Neural progenitor cell (in vitro differentiated cells): ENCODE measurements around the gene RPL7L1. TPM values are rescaled to one million over a fixed set of nuclear protein-coding genes. Genes with fewer than 3 reads are reported as not detected.

ENCODE experiments used
- DNase-seq: peaks from one replicate; pipeline ENCODE4 v3.0.0-alpha.2; 2016; ENCODE audit warnings: low spot score
- H2AFZ ChIP-seq: fragments of 200-600 bp; sonication (generic); replicated peaks from 2 replicates; pipeline ENCODE4 v1.6.1; 2016; ENCODE audit warnings: antibody characterized with exemption
- H3F3A ChIP-seq: fragments of 200-600 bp; sonication (generic); 2 replicates; pipeline ENCODE4 v1.6.1; 2016; ENCODE audit warnings: antibody characterized with exemption, low read depth
- H3K27ac ChIP-seq: fragments of 200-600 bp; sonication (generic); 2 replicates; pipeline ENCODE4 v1.5.1; 2016; ENCODE audit warnings: mild to moderate bottlenecking
- H3K27me3 ChIP-seq: fragments of 200-600 bp; sonication (generic); 2 replicates; pipeline ENCODE4 v1.6.1; 2016; ENCODE audit warnings: mild to moderate bottlenecking, moderate library complexity
- H3K36me3 ChIP-seq: fragments of 200-600 bp; sonication (generic); 2 replicates; pipeline ENCODE4 v1.5.1; 2016
- H3K4me1 ChIP-seq: fragments of 200-600 bp; sonication (generic); 2 replicates; pipeline ENCODE4 v1.6.1; 2016; ENCODE audit warnings: mixed run types
- H3K4me2 ChIP-seq: fragments of 200-600 bp; sonication (generic); 2 replicates; pipeline ENCODE4 v1.6.1; 2016
- H3K4me3 ChIP-seq: fragments of 200-600 bp; sonication (generic); 2 replicates; pipeline ENCODE4 v1.5.1; 2016
- H3K79me2 ChIP-seq: fragments of 200-600 bp; sonication (generic); 2 replicates; pipeline ENCODE4 v1.6.1; 2016; ENCODE audit warnings: low read depth
- H3K9ac ChIP-seq: fragments of 200-600 bp; sonication (generic); 2 replicates; pipeline ENCODE4 v1.6.1; 2016
- H3K9me3 ChIP-seq: fragments of 200-600 bp; sonication (generic); 2 replicates; pipeline ENCODE4 v1.5.1; 2016; ENCODE audit warnings: low read depth
- H4K20me1 ChIP-seq: fragments of 200-600 bp; sonication (generic); 2 replicates; pipeline ENCODE4 v1.6.1; 2016; ENCODE audit warnings: low read depth
- H3K27ac Mint-ChIP-seq: 3 replicates; pipeline ENCODE4 v1.8.0; 2021; ENCODE audit warnings: mixed read lengths
- H3K27me3 Mint-ChIP-seq: 2 replicates; pipeline ENCODE4 v1.8.0; 2022; ENCODE audit warnings: low read depth, mild to moderate bottlenecking, inconsistent platforms, moderate library complexity, mixed read lengths; ENCODE audit not compliant: insufficient read depth
- H3K36me3 Mint-ChIP-seq: 3 replicates; pipeline ENCODE4 v1.8.0; 2021; ENCODE audit warnings: mixed read lengths
- H3K4me1 Mint-ChIP-seq: 3 replicates; pipeline ENCODE4 v1.8.0; 2021; ENCODE audit warnings: mixed read lengths
- H3K4me3 Mint-ChIP-seq: 3 replicates; pipeline ENCODE4 v1.8.0; 2021; ENCODE audit warnings: mild to moderate bottlenecking, moderate library complexity, mixed read lengths
- H3K9me3 Mint-ChIP-seq: 3 replicates; pipeline ENCODE4 v1.8.0; 2020; ENCODE audit warnings: mixed read lengths
- EZH2 ChIP-seq: fragments of 200-600 bp; sonication (generic); IDR thresholded peaks from 2 replicates; pipeline ENCODE4 v1.6.1; 2017; ENCODE audit warnings: antibody characterized with exemption, mild to moderate bottlenecking, moderate library complexity
- EZH2phosphoT487 ChIP-seq: fragments of 200-600 bp; sonication (generic); IDR thresholded peaks from 2 replicates; pipeline ENCODE4 v1.6.1; 2017; ENCODE audit warnings: antibody characterized with exemption
- total RNA-seq: library from RNA; depleted of rRNA; stranded (reverse); fragments of >200 nt; gene quantifications from 2 replicates; pipeline ENCODE4 v1.2.3, GENCODE V29; 2015; ENCODE audit warnings: low replicate concordance
- TF ChIP-seq, protein P1 (sequence below): fragments of 200-600 bp; sonication (generic); IDR thresholded peaks from 2 replicates; pipeline ENCODE4 v1.5.1; 2017; ENCODE audit warnings: antibody characterized with exemption, mild to moderate bottlenecking

RPL7L1 gene
- total RNA-seq, 1 donor from 2014 or later, result 106 TPM

GRCh38 chr6:42864602-42865001 is 14.8 kb upstream of the RPL7L1 start:
- TF ChIP-seq, protein P1, sequence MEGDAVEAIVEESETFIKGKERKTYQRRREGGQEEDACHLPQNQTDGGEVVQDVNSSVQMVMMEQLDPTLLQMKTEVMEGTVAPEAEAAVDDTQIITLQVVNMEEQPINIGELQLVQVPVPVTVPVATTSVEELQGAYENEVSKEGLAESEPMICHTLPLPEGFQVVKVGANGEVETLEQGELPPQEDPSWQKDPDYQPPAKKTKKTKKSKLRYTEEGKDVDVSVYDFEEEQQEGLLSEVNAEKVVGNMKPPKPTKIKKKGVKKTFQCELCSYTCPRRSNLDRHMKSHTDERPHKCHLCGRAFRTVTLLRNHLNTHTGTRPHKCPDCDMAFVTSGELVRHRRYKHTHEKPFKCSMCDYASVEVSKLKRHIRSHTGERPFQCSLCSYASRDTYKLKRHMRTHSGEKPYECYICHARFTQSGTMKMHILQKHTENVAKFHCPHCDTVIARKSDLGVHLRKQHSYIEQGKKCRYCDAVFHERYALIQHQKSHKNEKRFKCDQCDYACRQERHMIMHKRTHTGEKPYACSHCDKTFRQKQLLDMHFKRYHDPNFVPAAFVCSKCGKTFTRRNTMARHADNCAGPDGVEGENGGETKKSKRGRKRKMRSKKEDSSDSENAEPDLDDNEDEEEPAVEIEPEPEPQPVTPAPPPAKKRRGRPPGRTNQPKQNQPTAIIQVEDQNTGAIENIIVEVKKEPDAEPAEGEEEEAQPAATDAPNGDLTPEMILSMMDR, result no peak
- TF ChIP-seq EZH2phosphoT487 (no peak), EZH2 (no peak)
- Histone ChIP-seq H3K79me2 (no peaks in the 10 kb centered on the region), H4K20me1 (no peaks in the 10 kb centered on the region), H3F3A (no peaks in the 10 kb centered on the region), H3K9ac (no peak overlapping the region), H3K4me3 (no peak overlapping the region), H3K4me1 (no peaks in the 10 kb centered on the region), H3K9me3 (no peaks in the 10 kb centered on the region), H3K4me2 (no peak overlapping the region), H2AFZ (no peak overlapping the region), H3K27ac (no peak overlapping the region), H3K27me3 (no peaks in the 10 kb centered on the region), H3K36me3 (no peaks in the 10 kb centered on the region)
- no peak for DNase-seq
- peaks cover 17% of the 10 kb centered on the region for H3K36me3 Mint-ChIP-seq
- H3K4me1 Mint-ChIP-seq, result no peaks in the 10 kb centered on the region
- H3K9me3 Mint-ChIP-seq, result no peaks in the 10 kb centered on the region
- H3K27me3 Mint-ChIP-seq, result peaks cover 4% of the 10 kb centered on the region
- peak overlapping the region; percentile 13 for H3K27ac Mint-ChIP-seq
- H3K4me3 Mint-ChIP-seq, result no peak overlapping the region

DNA sequence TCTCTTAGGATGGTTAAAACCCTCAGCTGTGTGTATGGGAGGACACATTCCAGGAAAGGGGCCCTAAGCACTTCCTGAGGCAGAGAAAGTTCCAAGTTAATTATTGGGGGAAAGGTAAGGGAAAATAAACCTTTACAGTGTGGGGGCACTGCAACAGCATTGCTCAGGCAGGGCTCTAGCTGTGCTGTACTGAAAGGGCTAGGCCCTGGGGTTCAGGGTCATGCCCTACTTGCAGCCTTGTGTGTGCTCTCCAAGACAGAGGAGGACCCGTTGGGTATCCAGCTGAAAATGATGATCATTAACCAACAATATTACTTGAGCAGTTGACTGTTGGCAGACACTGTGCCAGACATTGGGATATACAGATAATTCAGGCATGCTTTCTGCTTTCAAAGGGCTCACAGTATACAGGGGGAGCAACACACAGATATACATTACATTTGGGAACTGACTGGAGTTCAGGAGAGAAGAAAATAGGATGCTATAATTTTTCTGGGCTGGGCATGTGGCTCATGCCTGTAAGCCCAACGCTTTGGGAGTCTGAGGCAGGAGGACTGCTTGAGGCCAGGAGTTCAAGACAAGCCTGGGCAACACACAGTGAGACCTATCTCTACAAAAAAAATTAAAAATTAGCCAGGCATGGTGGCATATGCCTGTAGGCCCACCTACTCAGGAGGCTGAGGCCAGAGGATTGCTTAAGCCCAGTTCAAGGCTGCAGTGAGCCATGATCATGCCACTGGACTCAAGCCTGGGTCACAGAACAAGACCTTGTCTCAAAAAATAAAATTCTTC is 9.1 kb upstream of the RPL7L1 start:
- TF ChIP-seq, protein P1, result no peak
- TF ChIP-seq EZH2phosphoT487 (no peak), EZH2 (no peak)
- Mint-ChIP-seq H3K4me3 (no peak overlapping the region), H3K4me1 (no peaks in the 10 kb centered on the region), H3K36me3 (no peaks in the 10 kb centered on the region), H3K27ac (no peak overlapping the region), H3K9me3 (no peaks in the 10 kb centered on the region), H3K27me3 (peaks cover 4% of the 10 kb centered on the region)
- Histone ChIP-seq H3K4me3 (no peak overlapping the region), H3K4me2 (no peak overlapping the region), H3K9ac (no peak overlapping the region), H3K36me3 (no peaks in the 10 kb centered on the region), H3K4me1 (no peaks in the 10 kb centered on the region), H4K20me1 (no peaks in the 10 kb centered on the region), H3K27me3 (no peaks in the 10 kb centered on the region), H3F3A (no peaks in the 10 kb centered on the region), H3K9me3 (no peaks in the 10 kb centered on the region), H3K27ac (no peak overlapping the region), H2AFZ (no peak overlapping the region), H3K79me2 (no peaks in the 10 kb centered on the region)
- DNase-seq, result no peak

DNA sequence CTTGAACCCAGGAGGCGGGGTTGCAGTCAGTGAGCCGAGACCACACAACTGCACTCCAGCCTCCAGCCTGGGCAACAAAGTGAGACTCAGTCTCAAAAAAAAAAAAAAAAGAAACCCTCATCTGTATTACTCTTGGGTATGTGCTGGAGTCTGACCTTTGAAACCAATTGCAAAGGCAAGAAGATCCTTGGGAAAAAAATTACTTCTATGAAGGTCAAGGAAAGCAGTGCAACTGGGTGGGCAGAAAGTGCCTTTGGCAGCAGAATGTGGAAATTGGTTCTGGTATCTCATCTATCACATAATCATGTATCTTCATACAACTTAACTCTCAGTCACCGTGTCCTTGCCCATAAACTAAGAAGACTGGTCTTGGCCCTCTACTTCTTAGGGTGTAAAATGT is 7.7 kb upstream of the RPL7L1 start:
- Mint-ChIP-seq H3K9me3 (no peaks in the 10 kb centered on the region), H3K4me1 (no peaks in the 10 kb centered on the region), H3K36me3 (no peaks in the 10 kb centered on the region), H3K27ac (no peak overlapping the region), H3K27me3 (peaks cover 4% of the 10 kb centered on the region), H3K4me3 (no peak overlapping the region)
- Histone ChIP-seq H3K4me3 (no peak overlapping the region), H2AFZ (no peak overlapping the region), H3K27ac (no peak overlapping the region), H3K4me2 (no peak overlapping the region), H3K36me3 (no peaks in the 10 kb centered on the region), H3K79me2 (no peaks in the 10 kb centered on the region), H3K27me3 (no peaks in the 10 kb centered on the region), H3K4me1 (no peaks in the 10 kb centered on the region), H4K20me1 (no peaks in the 10 kb centered on the region), H3K9me3 (no peaks in the 10 kb centered on the region), H3F3A (no peaks in the 10 kb centered on the region), H3K9ac (no peak overlapping the region)
- no peak for TF ChIP-seq EZH2
- TF ChIP-seq, protein P1, result no peak
- TF ChIP-seq EZH2phosphoT487, result no peak
- DNase-seq, result no peak
